Right ventricle myocardium superior (tissue), 1 donor: ENCODE results near the gene VPS13D. TPM values are rescaled to one million over a fixed set of nuclear protein-coding genes. Genes with fewer than 3 reads are reported as not detected.
"Not testable (repeated sequence)": the region's sequence is repeated elsewhere in the genome, so short reads cannot be mapped to it uniquely, and the experiment has no call there.

Source experiments
- ATAC-seq: fragments of 200-7000 bp; cut with Tn5 transposase; one replicate; pipeline ENCODE4 v1.9.1; 2020; ENCODE audit warnings: mild to moderate bottlenecking; ENCODE audit not compliant: poor library complexity
- DNase-seq: peaks from one replicate; pipeline ENCODE4 v3.0.0-alpha.2; 2020
- intact Hi-C: fragments of 100-400 bp; cut with DNase I; formaldehyde crosslinking; loops from one replicate; pipeline ENCODE4 v1.11.2; 2022
- total RNA-seq: library from RNA; stranded (reverse); fragmentation: NEBNext Ultra II Directional; extraction: Animal tissue kit (Norgen Biotek cat#: 25700); gene quantifications from one replicate; pipeline ENCODE4 v1.2.1, GENCODE V29; 2021
- donor health status: DM: no; HTN: yes; CAD: no; lungs with severe emphysema.

Gene VPS13D
- total RNA-seq, 1 donor from 2014 or later, result 63.3 TPM

- intact Hi-C loops, result no loop called here
- ATAC-seq, result no peak
- DNase-seq, result no peak
Observed at GRCh38 chr1:12372761-12373160, 142.9 kb downstream of the VPS13D start.

DNA sequence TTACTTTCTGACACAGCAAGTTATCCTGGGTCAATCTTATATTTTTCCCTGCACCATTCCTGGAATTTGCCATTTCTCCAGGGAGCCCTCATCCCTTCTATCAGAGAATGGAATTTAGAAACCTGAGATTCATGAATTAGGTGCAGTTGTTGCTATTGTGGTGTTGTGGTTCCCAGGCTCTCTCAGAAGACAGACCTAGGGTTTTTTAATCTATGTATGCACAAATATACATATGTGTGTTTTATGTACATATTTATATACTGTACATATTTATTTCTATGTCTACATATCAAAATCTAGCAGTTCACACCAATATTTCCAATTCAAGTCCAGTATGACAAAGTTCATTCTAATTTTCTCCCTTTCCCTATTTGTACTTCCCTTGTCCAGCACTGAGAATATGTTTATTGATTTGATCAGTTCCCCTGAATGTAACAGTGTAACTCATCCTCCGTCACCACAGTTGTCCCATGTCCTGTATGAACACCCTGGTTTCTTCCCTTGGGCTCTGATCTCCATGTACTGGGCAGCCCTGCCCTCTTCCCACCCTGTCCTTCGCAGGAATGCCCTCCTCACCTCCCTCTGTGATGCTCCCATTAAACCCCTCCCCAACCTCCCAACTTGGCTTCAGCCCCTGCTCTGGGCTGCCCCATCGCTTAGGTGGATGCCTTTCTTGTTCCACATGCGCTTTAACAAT lies 145.5 kb downstream of the VPS13D start:
- ATAC-seq (no peak), DNase-seq (no peak)
- intact Hi-C loops, result no loop called here

DNA sequence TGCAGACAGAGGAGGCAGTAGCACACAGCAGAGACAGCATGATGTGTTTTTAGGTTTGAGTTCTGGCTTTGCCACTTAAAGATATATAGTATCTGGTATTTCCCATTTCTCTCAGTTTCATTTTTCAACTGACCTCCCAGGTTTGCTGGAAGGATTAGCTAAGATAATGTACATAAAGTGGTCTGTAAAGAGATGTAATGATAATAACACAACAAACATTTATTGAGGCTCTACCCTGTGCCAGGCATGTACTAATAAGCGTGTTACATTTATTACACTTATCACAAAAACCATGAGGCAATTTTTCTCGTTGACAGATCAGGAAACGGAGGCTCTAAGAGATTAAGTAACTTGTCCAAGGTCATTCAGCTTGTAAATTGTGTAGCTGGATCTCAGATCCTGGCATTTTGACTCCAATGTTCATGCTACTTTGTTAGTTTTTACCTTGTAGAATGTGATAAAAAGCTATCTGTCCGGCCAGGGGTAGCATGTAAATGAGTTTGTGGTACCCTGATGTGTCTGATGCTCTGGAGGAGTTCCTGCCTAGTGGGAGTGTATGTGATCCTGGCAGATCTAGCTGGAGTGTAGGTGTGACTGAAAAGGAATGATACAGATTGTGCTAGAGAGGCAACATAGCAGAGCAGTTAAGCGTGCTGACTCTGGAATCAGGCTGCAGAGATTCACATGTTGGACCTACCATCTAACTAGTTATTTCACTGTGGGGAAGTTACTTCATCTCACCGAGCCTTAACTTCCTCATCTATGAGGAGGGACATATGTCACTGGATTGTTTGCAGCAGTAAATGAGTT lies 146.6 kb downstream of the VPS13D start:
- intact Hi-C loops, result no loop called here

DNA sequence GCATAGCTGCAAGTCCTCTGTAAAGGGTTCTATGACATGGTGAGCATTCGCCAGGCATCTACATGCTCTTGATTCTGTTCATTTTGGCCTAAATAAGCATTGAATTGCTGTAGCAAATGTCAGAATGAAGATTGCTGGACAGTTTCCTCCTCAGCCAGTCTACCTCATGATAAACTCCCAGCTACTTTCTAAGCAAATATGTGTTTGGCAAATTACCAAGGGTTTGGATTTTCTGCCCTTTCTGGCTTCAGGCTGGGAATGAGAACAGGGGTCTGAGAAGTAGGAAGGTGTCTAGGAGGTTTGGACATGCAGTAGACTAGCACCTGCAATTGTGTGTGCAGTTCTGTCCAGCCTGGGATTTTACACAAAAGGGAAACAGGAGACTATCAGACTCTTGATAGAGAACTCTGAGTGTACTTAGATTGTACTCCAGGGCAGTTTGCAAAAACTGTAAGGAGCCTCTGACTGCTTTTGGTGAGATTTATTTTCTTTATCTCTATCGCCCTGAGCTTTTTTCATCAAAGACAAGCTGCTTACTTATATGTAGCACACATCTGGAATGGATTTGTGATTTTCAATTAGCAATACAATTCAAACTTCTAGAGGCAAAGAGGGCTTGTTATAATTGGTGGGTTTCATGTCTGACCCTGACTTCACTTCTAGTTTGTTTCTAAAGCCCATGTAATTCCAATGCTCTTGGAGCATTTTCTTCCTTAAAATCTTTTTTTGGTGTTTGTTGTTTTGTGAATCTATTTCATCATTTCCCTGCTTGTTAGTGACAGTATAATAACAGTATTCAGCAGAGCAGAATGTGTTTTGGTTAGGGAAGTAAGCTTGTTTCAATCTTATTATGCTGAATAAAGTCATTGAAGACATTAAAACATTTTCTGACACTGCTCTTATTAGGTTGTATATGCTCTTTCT lies 150.8 kb downstream of the VPS13D start:
- peak; percentile 47 for ATAC-seq
- no peak for DNase-seq
- intact Hi-C loops, result no loop called here

More for the DNA sequence above, 146.6 kb downstream of the VPS13D start:
- DNase-seq (no peak), ATAC-seq (peak; percentile 68)

DNA sequence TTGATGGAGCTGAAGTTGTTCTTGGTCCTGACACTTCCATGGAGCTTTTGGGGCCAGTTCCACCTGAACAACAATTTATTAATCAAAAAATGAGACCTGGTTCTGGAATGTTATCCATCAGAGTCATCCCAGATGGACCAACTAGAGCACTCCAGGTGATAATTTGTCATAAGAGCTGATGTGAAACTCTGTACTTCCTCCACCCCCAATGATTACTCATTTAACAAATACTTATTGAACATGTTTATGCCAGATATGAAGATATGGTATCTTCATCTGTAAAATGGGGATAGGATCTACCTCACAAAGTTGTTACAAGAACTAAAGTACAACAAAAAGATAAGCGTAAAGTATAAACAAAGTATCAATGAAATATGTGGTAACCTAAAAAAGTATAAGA lies 153.2 kb downstream of the VPS13D start:
- intact Hi-C loops, result no loop called here
- no peak for DNase-seq

DNA sequence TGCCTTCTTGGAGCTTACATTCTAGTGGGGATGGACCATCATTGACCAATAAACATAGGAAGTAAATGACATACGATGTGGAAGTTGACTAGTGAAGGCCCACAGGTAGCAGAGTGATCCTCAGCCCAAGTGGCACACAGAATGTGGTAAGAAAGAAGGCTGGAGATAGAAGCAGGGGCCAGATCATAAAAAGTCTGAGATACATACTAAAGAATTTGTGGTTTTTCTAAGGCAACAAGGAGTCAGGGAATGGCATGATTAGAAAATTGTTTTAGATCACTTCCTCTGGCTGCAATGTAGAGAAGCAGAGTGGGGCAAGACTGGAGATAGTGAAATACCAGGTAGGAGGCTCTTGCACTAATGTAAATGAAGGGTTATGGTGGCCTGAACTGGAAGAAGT lies 154.0 kb downstream of the VPS13D start:
- no peak for DNase-seq
- no peak for ATAC-seq
- intact Hi-C loops, result no loop called here

More for the DNA sequence above, 153.2 kb downstream of the VPS13D start:
- ATAC-seq, result no peak

DNA sequence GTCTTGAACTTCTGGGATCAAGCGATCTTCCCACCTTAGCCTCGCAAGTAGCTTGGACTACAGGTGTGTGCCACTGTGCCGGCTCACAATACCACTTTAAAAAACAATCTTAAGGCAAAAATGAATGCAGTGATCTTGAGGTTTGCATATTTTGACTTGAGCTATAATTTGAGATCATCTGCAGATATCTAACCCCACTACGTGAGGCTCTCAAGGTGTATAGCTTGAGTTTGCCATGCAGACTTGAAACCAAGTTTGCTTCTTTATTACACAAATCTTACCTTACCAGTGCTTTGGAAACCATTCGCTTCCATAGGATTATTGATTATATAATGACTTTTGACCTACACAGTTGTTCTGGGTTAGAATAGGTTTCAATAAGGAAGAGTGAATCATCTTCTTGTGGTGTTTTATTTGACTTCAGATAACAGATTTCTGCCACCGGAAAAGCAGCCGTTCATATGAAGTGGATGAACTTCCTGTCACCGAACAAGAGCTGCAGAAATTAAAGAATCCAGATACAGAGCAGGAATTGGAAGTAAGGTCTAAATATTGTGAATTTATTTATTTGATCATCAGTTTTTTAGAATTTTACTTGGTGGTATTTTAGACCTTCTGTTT lies 155.1 kb downstream of the VPS13D start:
- no peak for DNase-seq
- ATAC-seq, result no peak
- intact Hi-C loops, result no loop called here

- ATAC-seq (no peak), DNase-seq (no peak)
- intact Hi-C loops, result no loop called here
Observed at GRCh38 chr1:12386130-12386529, 156.3 kb downstream of the VPS13D start.

GRCh38 chr1:12387641-12388040 lies 157.8 kb downstream of the VPS13D start:
- DNase-seq (no peak), ATAC-seq (no peak)
- intact Hi-C loops, result no loop called here

DNA sequence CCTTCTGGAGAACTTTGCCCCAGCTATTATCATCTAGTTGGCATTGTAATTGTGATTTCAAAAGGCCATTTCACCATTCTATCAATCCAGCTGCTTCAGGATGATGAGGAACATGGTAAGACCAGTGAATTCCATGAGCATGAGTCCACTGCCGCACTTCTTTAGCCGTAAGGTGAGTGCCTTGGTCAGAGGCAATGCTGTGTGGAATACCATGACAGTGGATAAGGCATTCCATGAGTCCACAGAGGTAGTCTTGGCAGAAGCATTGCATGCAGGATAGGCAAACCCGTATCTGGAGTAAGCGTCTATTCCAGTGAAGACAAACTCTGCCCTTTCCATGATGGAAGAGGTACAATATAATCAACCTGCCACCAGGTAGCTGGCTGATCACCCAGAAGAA lies 160.5 kb downstream of the VPS13D start:
- intact Hi-C loops, ATAC-seq, DNase-seq: not testable (repeated sequence)

DNA sequence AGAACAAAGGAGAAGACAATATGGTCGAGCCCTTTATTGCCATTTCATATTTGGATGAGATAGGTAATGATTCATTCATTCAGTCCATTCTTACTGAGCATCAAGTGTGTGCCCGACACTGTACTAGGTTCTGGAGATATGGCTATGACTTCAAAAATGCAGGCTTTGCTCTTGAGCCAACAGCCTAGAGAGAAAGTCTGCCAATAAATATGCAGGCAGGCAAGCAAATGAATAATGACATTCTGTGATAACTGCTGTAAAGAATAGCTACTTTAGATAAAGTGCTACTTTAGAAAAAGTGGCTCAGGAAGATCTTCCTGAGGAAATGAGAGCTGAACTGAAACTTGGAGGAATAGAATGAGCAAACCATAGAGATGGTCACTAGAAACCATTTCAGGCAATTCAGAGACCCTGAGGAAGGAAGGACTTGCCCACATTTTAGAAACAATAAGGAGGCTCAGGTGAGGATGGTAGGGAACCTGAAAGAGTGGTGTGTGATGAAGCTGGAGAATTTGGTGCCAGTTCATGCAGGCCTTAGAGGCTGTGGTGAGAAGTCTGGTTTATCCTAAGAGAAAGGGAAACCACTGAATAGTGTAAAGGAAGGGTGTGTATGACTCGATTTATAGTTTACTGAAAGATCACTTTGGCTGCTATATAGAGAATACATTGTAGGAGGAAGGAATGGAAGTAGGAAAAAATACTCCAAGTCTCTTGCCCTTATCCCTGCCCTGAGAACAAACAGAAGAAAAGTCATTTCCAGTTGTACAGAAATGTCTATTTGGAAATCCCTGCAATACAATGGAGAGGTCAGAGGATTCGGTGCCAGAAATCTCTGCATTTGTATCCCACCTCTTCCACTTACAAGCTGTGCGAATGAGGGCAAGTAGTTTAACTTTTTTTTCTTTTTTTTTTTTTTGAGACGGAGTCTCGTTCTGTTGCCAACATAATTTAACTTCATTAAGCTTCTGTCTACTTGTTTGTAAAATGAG lies 167.9 kb downstream of the VPS13D start:
- no peak for DNase-seq
- ATAC-seq, result no peak

GRCh38 chr1:12398479-12398878 lies 168.6 kb downstream of the VPS13D start:
- DNase-seq (no peak), ATAC-seq (no peak)
- intact Hi-C loops, result no loop called here

More for the DNA sequence above, 167.9 kb downstream of the VPS13D start:
- intact Hi-C loops, result no loop called here

DNA sequence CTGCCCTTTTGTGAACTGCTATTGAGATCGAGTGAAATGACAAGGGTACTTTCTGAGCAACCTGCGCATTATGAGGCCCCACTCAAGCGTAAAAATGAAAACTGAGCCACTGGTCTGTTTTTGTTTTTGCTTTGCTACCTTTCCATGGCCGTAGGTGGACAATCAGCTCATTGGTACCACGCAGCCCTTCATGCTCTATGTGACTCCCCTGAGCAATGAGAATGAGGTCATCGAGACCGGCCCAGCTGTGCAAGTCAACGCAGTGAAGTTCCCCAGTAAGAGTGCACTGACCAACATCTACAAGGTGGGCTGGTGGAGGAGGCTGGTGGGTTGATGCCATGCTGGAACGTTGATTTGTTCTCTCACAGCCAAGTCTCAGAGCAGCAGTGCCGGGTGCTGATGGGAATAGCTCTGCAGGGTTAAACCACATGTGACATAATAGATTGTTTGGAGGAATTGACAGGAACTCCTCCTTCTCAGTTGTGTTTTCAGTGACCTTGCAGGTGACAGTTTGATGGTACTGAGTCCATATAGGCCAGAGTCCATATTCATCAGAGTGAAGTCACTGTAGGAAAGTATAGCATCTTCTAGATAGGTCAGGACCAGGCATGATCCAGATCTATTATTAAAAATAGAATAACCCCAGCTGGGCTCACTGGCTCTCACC lies 170.3 kb downstream of the VPS13D start:
- DNase-seq (no peak), ATAC-seq (no peak)
- intact Hi-C loops, result loop anchor here (10.0 kb wide), 1 partner anchor 255 kb away; no protein-coding TSS in a partner anchor

DNA sequence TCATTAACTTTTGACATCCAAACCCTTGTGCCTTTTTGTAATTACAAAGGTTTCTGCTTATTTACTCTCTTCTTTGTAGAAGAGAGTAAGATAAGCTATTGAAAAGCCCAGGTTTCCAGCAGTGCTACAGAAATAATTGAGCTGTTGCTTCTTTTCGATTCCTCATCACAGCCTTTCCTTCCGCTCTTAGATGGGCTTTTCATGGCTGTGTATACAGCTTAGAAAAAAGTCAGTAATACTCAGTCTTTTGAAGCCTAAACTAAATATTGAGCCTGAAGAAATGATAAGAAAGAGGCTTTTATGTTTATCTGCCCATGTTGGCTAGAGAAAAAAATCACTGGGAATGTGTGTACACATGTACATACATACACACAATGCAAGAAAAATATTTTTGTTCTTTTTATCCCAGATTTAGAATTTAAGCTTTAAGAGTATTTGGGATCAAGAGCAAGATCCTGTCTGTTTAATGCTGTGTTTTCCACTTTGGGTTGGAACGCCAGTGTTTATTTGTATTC lies 172.4 kb downstream of the VPS13D start:
- no peak for DNase-seq
- intact Hi-C loops, result loop anchor here (10.0 kb wide), 1 partner anchor 253 kb away; no protein-coding TSS in a partner anchor
- no peak for ATAC-seq

GRCh38 chr1:12402842-12403241 lies 173.0 kb downstream of the VPS13D start:
- DNase-seq (no peak), ATAC-seq (no peak)
- intact Hi-C loops, result loop anchor here (10.0 kb wide), 1 partner anchor 252 kb away; no protein-coding TSS in a partner anchor

- intact Hi-C loops, result loop anchor here (5.0 to 10.0 kb wide), 2 partner anchors 212 to 250 kb away; partner anchors contain the start of gene DHRS3
- DNase-seq (no peak), ATAC-seq (no peak)
Observed at GRCh38 chr1:12404918-12405317, 175.1 kb downstream of the VPS13D start.
